A549 treated with CpdA at 1 μM for 4 hours (cell line): ENCODE results near the gene INTS7. TPM values are rescaled to one million over a fixed set of nuclear protein-coding genes. Genes with fewer than 3 reads are reported as not detected.

Experiments
- total RNA-seq: library from RNA; stranded (reverse); fragments of 200-300 nt; extraction: Qiagen RNA extraction; gene quantifications from 5 replicates; pipeline ENCODE4 v1.2.3, GENCODE V29; 2022; ENCODE audit warnings: low read depth

The INTS7 gene, protein sequence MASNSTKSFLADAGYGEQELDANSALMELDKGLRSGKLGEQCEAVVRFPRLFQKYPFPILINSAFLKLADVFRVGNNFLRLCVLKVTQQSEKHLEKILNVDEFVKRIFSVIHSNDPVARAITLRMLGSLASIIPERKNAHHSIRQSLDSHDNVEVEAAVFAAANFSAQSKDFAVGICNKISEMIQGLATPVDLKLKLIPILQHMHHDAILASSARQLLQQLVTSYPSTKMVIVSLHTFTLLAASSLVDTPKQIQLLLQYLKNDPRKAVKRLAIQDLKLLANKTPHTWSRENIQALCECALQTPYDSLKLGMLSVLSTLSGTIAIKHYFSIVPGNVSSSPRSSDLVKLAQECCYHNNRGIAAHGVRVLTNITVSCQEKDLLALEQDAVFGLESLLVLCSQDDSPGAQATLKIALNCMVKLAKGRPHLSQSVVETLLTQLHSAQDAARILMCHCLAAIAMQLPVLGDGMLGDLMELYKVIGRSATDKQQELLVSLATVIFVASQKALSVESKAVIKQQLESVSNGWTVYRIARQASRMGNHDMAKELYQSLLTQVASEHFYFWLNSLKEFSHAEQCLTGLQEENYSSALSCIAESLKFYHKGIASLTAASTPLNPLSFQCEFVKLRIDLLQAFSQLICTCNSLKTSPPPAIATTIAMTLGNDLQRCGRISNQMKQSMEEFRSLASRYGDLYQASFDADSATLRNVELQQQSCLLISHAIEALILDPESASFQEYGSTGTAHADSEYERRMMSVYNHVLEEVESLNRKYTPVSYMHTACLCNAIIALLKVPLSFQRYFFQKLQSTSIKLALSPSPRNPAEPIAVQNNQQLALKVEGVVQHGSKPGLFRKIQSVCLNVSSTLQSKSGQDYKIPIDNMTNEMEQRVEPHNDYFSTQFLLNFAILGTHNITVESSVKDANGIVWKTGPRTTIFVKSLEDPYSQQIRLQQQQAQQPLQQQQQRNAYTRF
- 20.1 to 23.5 TPM (median 22.5 TPM) in 5 replicates for total RNA-seq

DNA sequence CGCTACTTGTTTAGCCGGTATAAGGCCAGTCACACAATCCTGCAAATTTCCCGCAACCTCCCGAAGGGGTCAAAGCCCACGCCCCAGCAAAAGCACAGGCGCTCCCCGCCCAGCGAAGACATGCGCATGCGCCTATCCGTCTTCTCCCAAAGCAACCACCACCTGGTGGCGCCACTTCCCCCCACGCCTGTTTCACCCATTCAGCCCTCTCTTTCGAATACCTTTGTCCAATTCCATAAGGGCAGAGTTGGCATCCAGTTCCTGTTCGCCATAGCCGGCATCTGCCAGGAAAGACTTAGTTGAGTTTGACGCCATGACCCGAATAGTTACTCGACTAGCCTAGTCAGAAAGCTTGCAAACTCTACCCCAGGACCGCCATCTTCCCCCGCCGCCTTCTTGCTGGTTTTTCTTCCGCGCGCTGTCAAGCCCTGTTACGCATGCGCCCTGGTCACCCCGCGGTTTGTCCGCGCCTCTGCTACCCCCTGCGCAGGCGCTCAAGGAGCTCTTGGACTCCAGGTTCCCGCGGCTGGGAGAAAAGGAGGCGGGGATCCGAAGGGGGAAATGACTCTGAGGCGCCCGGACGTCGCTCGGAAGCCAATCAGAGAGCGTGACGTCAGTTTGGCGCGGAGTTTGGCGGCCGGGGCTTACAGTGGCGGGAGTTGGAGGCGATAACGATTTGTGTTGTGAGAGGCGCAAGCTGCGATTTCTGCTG, at the start of gene INTS7, which contains the start of gene DTL:
TSS of gene INTS7 (minus strand) at position 435 of the 712 bp plus-strand sequence. CDS start at position 315, 120 bp downstream.
TSS of gene DTL (plus strand) at position 626 of the 712 bp plus-strand sequence. CDS start 143 bp downstream, outside the sequence.

Other genes with a start within 250 kb of the INTS7 start
- gene LPGAT1, start 204.8 kb downstream of the INTS7 start, total RNA-seq: 22.7 to 36.2 TPM (median 34.6 TPM) in 5 replicates
- gene DTL, start 191 bp upstream of the INTS7 start, total RNA-seq: 19.2 to 25.0 TPM (median 22.7 TPM) in 5 replicates
- gene PPP2R5A, start 249.9 kb upstream of the INTS7 start, total RNA-seq: 22.1 to 25.3 TPM (median 23.8 TPM) in 5 replicates